22Rv1 (cell line): ENCODE measurements around the gene DGKG.

Experiments used
- CTCF ChIP-seq: fragments of 450-650 bp; IDR thresholded peaks from 2 replicates; pipeline ENCODE4 v1.5.1; 2017; ENCODE audit warnings: mild to moderate bottlenecking
- ZFX ChIP-seq: fragments of 450-650 bp; IDR thresholded peaks from 2 replicates; pipeline ENCODE4 v1.6.1; 2017; ENCODE audit warnings: antibody characterized with exemption, borderline replicate concordance

GRCh38 chr3:186281176-186281575 is 80.9 kb downstream of the DGKG start:
- TF ChIP-seq CTCF = no peak
- no peak for TF ChIP-seq ZFX
